Neural crest cell (in vitro differentiated cells): ENCODE measurements around the gene ETV6. TPM values are rescaled to one million over a fixed set of nuclear protein-coding genes. Genes with fewer than 3 reads are reported as not detected.

ENCODE experiments used
- DNase-seq: peaks from one replicate; pipeline ENCODE4 v3.0.0; 2021; ENCODE audit warnings: low read depth, mixed read lengths, low spot score
- H3K27ac Mint-ChIP-seq: one replicate; pipeline ENCODE4 v1.8.0; 2021; ENCODE audit warnings: mild to moderate bottlenecking, mixed read lengths; ENCODE audit not compliant: unreplicated experiment
- H3K27me3 Mint-ChIP-seq: 2 replicates; pipeline ENCODE4 v1.8.0; 2021; ENCODE audit warnings: low read depth, mild to moderate bottlenecking, mixed read lengths
- H3K36me3 Mint-ChIP-seq: 2 replicates; pipeline ENCODE4 v1.8.0; 2021; ENCODE audit warnings: low read depth, mild to moderate bottlenecking, mixed read lengths
- H3K4me1 Mint-ChIP-seq: 2 replicates; pipeline ENCODE4 v1.8.0; 2021; ENCODE audit warnings: mixed read lengths
- H3K4me3 Mint-ChIP-seq: one replicate; pipeline ENCODE4 v1.8.0; 2021; ENCODE audit warnings: mild to moderate bottlenecking, mixed read lengths
- H3K9me3 Mint-ChIP-seq: 2 replicates; pipeline ENCODE4 v1.8.0; 2021; ENCODE audit warnings: mixed read lengths
- total RNA-seq: library from RNA; stranded (reverse); gene quantifications from 2 replicates; pipeline ENCODE4 v1.2.1, GENCODE V29; 2021
- TF ChIP-seq, protein P1 (sequence below): fragments of 200-600 bp; sonication (generic); conservative IDR thresholded peaks from 2 replicates; pipeline ENCODE4 v1.5.0; 2021; ENCODE audit warnings: antibody characterized with exemption, mild to moderate bottlenecking

ETV6 gene
- total RNA-seq, 1 donor from 2014 or later = 18.7 TPM

DNA sequence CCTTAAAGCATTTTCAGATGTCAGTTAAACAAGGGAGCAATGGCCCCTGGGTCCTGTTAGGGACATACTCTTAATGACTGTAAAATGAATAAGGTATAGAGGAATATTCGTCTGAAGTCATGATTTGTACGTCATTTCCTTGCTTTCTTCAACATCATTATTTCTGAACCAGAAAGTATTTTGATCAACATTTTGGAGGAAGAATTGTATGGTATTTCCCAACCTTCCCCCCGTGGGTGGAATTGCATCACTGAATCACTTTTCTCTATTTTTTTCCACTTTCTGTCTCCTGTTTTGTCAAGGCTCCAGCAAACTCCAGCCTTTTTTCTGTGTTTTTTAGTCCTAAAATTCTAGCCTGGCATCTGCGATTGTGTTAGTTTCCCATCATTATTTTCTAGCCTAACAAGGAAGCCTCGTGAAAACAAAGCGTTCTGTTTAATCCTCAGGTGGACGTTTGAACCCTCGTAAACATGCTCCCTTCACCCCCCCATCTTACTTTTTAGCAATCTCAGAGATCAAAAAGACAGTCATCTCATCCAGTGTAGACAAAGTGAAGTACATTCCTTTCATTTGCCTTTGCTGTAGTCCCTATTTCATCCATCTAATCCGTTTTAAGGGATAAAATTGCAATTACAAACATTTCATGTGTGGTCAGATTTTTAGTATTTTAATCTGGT is 62.3 kb downstream of the ETV6 start:
- H3K9me3 Mint-ChIP-seq = no peaks in the 10 kb centered on the region
- H3K4me3 Mint-ChIP-seq = no peak overlapping the region
- H3K27ac Mint-ChIP-seq = no peak overlapping the region
- DNase-seq = no peak
- H3K27me3 Mint-ChIP-seq = no peaks in the 10 kb centered on the region
- peaks cover 4% of the 10 kb centered on the region for H3K36me3 Mint-ChIP-seq
- H3K4me1 Mint-ChIP-seq = peaks cover 26% of the 10 kb centered on the region
- TF ChIP-seq, protein P1, sequence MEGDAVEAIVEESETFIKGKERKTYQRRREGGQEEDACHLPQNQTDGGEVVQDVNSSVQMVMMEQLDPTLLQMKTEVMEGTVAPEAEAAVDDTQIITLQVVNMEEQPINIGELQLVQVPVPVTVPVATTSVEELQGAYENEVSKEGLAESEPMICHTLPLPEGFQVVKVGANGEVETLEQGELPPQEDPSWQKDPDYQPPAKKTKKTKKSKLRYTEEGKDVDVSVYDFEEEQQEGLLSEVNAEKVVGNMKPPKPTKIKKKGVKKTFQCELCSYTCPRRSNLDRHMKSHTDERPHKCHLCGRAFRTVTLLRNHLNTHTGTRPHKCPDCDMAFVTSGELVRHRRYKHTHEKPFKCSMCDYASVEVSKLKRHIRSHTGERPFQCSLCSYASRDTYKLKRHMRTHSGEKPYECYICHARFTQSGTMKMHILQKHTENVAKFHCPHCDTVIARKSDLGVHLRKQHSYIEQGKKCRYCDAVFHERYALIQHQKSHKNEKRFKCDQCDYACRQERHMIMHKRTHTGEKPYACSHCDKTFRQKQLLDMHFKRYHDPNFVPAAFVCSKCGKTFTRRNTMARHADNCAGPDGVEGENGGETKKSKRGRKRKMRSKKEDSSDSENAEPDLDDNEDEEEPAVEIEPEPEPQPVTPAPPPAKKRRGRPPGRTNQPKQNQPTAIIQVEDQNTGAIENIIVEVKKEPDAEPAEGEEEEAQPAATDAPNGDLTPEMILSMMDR = no peak

DNA sequence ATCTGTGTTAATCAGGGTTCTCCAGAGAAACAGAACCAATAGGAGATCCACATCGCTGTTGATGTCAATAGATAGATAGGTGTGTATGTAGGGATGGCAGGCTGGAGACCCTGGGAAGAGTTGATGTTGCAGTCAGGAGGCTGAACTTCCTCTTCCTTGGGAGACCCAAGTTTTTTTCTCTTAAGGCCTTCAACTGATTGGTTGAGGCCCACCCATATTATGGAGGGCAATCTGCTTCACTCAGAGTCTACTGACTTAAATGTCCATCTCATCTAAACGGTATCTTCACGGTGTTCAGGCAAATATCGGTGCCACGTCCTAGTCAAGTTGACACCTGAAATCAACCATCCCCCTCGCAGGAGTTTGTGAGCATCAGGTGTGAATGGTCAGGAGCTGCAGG is 63.0 kb downstream of the ETV6 start:
- Mint-ChIP-seq H3K9me3 (no peaks in the 10 kb centered on the region), H3K27ac (no peak overlapping the region), H3K27me3 (no peaks in the 10 kb centered on the region), H3K4me1 (peaks cover 30% of the 10 kb centered on the region), H3K4me3 (no peak overlapping the region), H3K36me3 (peaks cover 4% of the 10 kb centered on the region)
- DNase-seq = no peak
- TF ChIP-seq, protein P1 = no peak

GRCh38 chr12:11713202-11713601 is 63.7 kb downstream of the ETV6 start:
- Mint-ChIP-seq H3K36me3 (peaks cover 4% of the 10 kb centered on the region), H3K4me3 (no peak overlapping the region), H3K27ac (no peak overlapping the region), H3K9me3 (no peaks in the 10 kb centered on the region), H3K27me3 (no peaks in the 10 kb centered on the region), H3K4me1 (peaks cover 34% of the 10 kb centered on the region)
- no peak for DNase-seq
- TF ChIP-seq, protein P1 = no peak

DNA sequence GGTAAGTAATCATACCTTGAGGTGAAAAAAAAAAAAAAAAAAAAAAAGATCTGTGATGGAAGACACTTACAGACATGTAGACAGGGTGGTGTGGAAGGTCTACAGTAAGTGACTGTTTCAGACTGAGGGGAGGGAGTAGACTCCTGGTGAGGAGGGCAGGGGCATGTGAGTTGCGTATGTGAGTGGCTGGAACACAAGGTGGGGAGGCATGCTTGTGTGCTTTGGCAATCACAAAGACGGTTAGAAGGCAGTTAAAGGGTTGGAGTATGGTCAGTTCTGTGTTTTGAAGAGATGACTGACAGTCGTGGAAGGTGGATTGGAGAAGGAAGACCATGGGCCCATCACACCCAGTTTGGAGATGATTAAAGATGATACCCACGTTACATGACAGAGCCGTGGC is 65.2 kb downstream of the ETV6 start:
- TF ChIP-seq, protein P1 = no peak
- Mint-ChIP-seq H3K27ac (no peak overlapping the region), H3K4me3 (no peak overlapping the region), H3K27me3 (no peaks in the 10 kb centered on the region), H3K9me3 (no peaks in the 10 kb centered on the region), H3K4me1 (peaks cover 43% of the 10 kb centered on the region), H3K36me3 (peaks cover 4% of the 10 kb centered on the region)
- no peak for DNase-seq

DNA sequence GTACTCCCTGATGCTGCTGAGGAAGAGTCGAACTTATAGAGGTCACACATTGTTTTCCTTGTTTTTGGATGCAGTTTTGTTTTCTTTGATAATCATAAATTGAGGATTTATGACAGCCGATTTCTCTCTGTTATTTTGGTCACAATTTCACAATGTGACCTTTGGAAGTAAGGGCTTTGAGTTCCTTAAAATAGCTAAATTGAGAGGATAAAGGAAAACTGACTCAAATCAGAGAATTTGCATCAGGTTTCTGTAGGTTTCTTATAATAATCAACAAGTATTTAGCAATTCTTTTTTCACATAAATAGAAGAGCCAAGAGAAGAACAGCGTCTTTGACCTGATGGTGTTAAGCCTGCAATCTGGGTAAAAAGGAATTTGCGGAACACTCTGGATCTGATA is 66.1 kb downstream of the ETV6 start:
- Mint-ChIP-seq H3K4me1 (peaks cover 44% of the 10 kb centered on the region), H3K27me3 (no peaks in the 10 kb centered on the region), H3K36me3 (peaks cover 4% of the 10 kb centered on the region), H3K27ac (no peak overlapping the region), H3K4me3 (no peak overlapping the region), H3K9me3 (peaks cover 3% of the 10 kb centered on the region)
- TF ChIP-seq, protein P1 = no peak
- no peak for DNase-seq
